ENCODE data around the gene DNAH3. TPM values are rescaled to one million over a fixed set of nuclear protein-coding genes. Genes with fewer than 3 reads are reported as not detected.
"Not testable (repeated sequence)": the region's sequence is repeated elsewhere in the genome, so short reads cannot be mapped to it uniquely, and the experiment has no call there.

DNAH3 gene
- total RNA-seq, 1 donor from 2014 or later = not detected

- TF ChIP-seq, protein P1, sequence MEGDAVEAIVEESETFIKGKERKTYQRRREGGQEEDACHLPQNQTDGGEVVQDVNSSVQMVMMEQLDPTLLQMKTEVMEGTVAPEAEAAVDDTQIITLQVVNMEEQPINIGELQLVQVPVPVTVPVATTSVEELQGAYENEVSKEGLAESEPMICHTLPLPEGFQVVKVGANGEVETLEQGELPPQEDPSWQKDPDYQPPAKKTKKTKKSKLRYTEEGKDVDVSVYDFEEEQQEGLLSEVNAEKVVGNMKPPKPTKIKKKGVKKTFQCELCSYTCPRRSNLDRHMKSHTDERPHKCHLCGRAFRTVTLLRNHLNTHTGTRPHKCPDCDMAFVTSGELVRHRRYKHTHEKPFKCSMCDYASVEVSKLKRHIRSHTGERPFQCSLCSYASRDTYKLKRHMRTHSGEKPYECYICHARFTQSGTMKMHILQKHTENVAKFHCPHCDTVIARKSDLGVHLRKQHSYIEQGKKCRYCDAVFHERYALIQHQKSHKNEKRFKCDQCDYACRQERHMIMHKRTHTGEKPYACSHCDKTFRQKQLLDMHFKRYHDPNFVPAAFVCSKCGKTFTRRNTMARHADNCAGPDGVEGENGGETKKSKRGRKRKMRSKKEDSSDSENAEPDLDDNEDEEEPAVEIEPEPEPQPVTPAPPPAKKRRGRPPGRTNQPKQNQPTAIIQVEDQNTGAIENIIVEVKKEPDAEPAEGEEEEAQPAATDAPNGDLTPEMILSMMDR (IDR thresholded peaks at IDR 0.05) = no peak
- no peak for DNase-seq (ENCODE audit: extremely low spot score, unreplicated experiment)
- Mint-ChIP-seq H3K27ac (ENCODE audit: unreplicated experiment) (no peak overlapping the region), H3K27me3 (ENCODE audit: unreplicated experiment) (peaks cover 11% of the 10 kb centered on the region), H3K4me1 (ENCODE audit: unreplicated experiment) (no peaks in the 10 kb centered on the region), H3K36me3 (ENCODE audit: unreplicated experiment) (no peaks in the 10 kb centered on the region), H3K9me3 (ENCODE audit: unreplicated experiment) (no peaks in the 10 kb centered on the region), H3K4me3 (ENCODE audit: unreplicated experiment) (no peak overlapping the region)
Measured at GRCh38 chr16:21056396-21056795, 94.2 kb downstream of the DNAH3 start.

GRCh38 chr16:21055738-21056137 lies 94.9 kb downstream of the DNAH3 start:
- not testable (repeated sequence) for H3K27ac Mint-ChIP-seq (ENCODE audit: unreplicated experiment); H3K4me3 Mint-ChIP-seq (ENCODE audit: unreplicated experiment); H3K36me3 Mint-ChIP-seq (ENCODE audit: unreplicated experiment); H3K9me3 Mint-ChIP-seq (ENCODE audit: unreplicated experiment); DNase-seq (ENCODE audit: extremely low spot score, unreplicated experiment); H3K4me1 Mint-ChIP-seq (ENCODE audit: unreplicated experiment)
- peaks cover 17% of the 10 kb centered on the region for H3K27me3 Mint-ChIP-seq (ENCODE audit: unreplicated experiment)

- Mint-ChIP-seq H3K27ac (ENCODE audit: unreplicated experiment) (no peak overlapping the region), H3K4me3 (ENCODE audit: unreplicated experiment) (no peak overlapping the region), H3K27me3 (ENCODE audit: unreplicated experiment) (peaks cover 18% of the 10 kb centered on the region), H3K36me3 (ENCODE audit: unreplicated experiment) (no peaks in the 10 kb centered on the region), H3K4me1 (ENCODE audit: unreplicated experiment) (no peaks in the 10 kb centered on the region), H3K9me3 (ENCODE audit: unreplicated experiment) (no peaks in the 10 kb centered on the region)
- DNase-seq (ENCODE audit: extremely low spot score, unreplicated experiment) = no peak
- TF ChIP-seq, protein P1 (IDR thresholded peaks at IDR 0.05) = no peak
Measured at GRCh38 chr16:21053590-21053989, 97.1 kb downstream of the DNAH3 start.

DNA sequence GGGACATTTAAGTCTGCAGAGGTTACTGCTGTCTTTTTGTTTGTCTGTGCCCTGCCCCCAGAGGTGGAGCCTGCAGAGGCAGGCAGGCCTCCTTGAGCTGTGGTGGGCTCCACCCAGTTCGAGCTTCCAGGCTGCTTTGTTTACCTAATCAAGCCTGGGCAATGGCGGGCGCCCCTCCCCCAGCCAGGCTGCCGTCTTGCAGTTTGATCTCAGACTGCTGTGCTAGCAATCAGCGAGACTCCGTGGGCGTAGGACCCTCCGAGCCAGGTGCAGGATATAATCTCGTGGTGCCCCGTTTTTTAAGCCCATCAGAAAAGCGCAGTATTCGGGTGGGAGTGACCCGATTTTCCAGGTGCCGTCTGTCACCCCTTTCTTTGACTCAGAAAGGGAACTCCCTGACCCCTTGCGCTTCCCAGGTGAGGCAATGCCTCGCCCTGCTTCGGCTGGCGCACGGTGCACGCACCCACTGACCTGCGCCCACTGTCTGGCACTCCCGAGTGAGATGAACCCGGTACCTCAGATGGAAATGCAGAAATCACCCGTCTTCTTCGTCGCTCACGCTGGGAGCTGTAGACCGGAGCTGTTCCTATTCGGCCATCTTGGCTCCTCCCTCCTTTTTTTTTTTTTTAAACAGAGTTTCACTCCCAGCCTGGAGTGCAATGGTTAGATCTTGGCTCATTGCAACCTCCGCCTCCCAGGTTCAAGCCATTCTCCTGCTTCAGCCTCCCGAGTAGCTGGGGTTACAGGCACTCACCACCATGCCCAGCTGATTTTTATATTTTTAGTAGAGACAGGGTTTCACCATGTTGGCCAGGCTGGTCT lies 102.3 kb downstream of the DNAH3 start:
- peak overlapping the region; percentile 18 for H3K4me3 Mint-ChIP-seq (ENCODE audit: unreplicated experiment)
- H3K36me3 Mint-ChIP-seq (ENCODE audit: unreplicated experiment); H3K27ac Mint-ChIP-seq (ENCODE audit: unreplicated experiment); H3K4me1 Mint-ChIP-seq (ENCODE audit: unreplicated experiment); H3K9me3 Mint-ChIP-seq (ENCODE audit: unreplicated experiment); DNase-seq (ENCODE audit: extremely low spot score, unreplicated experiment); H3K27me3 Mint-ChIP-seq (ENCODE audit: unreplicated experiment): not testable (repeated sequence)

DNA sequence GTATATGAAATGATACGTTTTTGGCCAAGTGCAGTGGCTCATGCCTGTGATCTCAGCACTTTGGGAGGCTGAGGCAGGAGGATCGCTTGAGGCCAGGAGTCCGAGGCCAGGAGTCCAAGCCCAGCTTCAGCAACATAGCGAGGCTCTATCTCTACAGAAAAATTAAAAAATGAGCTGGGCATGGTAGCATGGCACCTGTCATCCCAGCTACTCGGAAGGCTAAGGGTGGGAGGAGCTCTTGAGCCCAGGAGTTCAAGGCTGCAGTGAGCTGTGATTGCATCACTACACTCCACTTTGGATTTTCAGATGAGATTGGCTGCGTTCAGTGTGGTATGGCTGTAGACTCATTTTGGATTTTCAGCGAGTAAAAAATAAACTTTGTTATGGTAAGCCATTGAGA lies 112.4 kb downstream of the DNAH3 start:
- H3K4me1 Mint-ChIP-seq (ENCODE audit: unreplicated experiment) = no peaks in the 10 kb centered on the region
- DNase-seq (ENCODE audit: extremely low spot score, unreplicated experiment) = no peak
- H3K36me3 Mint-ChIP-seq (ENCODE audit: unreplicated experiment) = no peaks in the 10 kb centered on the region
- no peak overlapping the region for H3K27ac Mint-ChIP-seq (ENCODE audit: unreplicated experiment)
- peaks cover 2% of the 10 kb centered on the region for H3K27me3 Mint-ChIP-seq (ENCODE audit: unreplicated experiment)
- H3K9me3 Mint-ChIP-seq (ENCODE audit: unreplicated experiment) = no peaks in the 10 kb centered on the region
- TF ChIP-seq, protein P1 (IDR thresholded peaks at IDR 0.05) = no peak
- H3K4me3 Mint-ChIP-seq (ENCODE audit: unreplicated experiment) = no peak overlapping the region

DNA sequence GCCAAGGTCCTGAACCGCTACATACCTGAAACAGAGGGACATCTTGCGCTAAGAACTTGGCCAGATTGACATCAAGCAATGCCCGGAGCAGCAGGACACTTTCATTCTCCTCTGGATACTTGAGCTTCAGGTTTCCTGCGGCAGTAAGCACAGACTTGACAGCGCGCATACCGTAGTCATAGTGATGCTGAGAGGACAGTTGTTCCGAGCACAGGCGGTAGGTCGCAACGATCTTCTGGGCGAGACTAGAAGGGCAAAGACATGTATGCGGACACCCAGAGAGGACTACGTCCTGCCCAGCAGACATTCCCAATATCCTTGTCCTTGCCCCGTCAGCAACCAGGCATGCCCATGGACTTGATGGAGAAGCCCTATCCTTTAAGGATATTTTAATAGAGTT lies 112.9 kb downstream of the DNAH3 start:
- Mint-ChIP-seq H3K36me3 (ENCODE audit: unreplicated experiment) (no peaks in the 10 kb centered on the region), H3K9me3 (ENCODE audit: unreplicated experiment) (no peaks in the 10 kb centered on the region), H3K4me3 (ENCODE audit: unreplicated experiment) (no peak overlapping the region), H3K4me1 (ENCODE audit: unreplicated experiment) (no peaks in the 10 kb centered on the region), H3K27ac (ENCODE audit: unreplicated experiment) (no peak overlapping the region), H3K27me3 (ENCODE audit: unreplicated experiment) (peaks cover 2% of the 10 kb centered on the region)
- TF ChIP-seq, protein P1 (IDR thresholded peaks at IDR 0.05) = no peak
- no peak for DNase-seq (ENCODE audit: extremely low spot score, unreplicated experiment)
